HG02938 (cell line): ENCODE data around the gene DPAGT1.
"Not testable (repeated sequence)": the region's sequence is repeated elsewhere in the genome, so short reads cannot be mapped to it uniquely, and the experiment has no call there.

Experiments used
- ATAC-seq: cut with Tn5 transposase; IDR thresholded peaks from one replicate; pipeline ENCODE4 v1.9.1; 2021; ENCODE audit warnings: mild to moderate bottlenecking, moderate library complexity; ENCODE audit not compliant: unreplicated experiment

Gene DPAGT1

GRCh38 chr11:119062779-119063178, 38.9 kb downstream of the DPAGT1 start:
- ATAC-seq = no peak

- no peak for ATAC-seq
These were observed 40.4 kb downstream of the DPAGT1 start for GRCh38 chr11:119061256-119061655.

GRCh38 chr11:119059128-119059527, 42.5 kb downstream of the DPAGT1 start:
- not testable (repeated sequence) for ATAC-seq

GRCh38 chr11:119057000-119057769, 44.5 kb downstream of the DPAGT1 start, which contains the start of gene HYOU1:
Gene HYOU1, minus strand, starts transcription at chr11:119057205. Its CDS starts 1,045 bp downstream, at chr11:119056160.
- peak; percentile 84 for ATAC-seq

DNA sequence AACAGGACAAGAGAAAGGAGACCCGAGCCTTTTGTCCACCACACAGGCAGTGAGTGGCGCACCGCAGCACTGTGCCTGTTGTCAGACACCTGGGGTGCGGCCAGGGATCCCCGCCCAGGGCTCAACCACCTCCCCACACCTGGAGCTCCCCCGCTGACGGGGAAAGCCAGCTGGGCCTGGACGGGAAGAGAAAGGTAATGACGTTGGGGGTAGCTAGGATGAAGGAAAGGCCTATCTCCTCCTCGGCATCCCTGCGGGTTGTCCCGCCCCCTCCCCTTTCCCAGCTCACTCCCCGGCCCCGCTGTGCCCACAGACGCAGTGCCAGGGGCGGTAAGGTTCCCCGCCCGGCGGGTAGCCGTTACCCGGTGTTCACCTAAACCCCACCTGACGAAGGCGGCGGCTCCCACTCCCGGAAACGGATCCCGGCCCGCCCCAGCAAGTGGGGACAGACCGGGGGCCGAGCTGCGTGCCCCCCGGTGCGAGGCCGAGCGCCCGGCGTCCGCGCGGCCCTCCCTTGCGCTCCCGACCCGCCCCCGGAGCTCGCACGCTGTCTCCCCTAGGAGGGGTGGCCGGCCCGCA, 45.1 kb downstream of the DPAGT1 start:
- peak; percentile 11 for ATAC-seq

DNA sequence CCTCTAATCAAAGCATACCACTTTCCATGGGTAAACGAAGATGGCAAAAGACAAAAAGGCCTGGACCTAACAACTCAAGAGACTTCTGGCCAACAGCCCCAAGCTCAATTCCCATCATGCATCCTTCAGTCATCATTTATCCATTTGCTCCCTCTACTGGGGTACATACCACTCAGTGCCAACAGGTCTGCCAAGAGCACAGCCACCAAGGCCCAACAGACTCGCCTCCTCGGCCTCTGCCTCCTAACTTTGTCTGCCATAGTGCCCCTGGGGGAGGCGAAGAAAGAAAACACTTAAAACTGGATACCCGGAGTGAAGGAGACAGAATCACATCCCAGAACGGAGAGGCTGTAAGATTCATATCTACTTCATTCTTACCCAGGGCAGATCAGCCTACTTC, 45.8 kb downstream of the DPAGT1 start:
- ATAC-seq = no peak

DNA sequence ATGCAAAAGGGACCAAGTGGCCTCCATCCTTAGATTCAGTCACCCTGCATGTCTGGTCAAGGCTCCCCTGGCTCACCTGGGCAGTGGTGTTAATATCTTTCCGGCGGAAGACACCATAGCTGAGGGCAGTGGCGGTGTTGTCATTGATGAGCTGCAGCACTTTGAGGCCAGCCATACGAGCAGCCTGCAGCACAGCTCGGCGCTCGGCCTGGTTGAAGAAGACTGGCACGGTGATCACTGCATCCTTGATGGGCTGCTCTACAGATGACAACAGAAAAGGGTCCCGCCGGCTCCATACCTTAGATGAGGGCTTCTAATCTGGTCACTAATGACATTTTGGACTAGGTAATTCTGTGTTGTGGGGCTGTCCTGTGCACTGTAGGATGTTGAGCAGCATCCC, 47.2 kb downstream of the DPAGT1 start:
- no peak for ATAC-seq

DNA sequence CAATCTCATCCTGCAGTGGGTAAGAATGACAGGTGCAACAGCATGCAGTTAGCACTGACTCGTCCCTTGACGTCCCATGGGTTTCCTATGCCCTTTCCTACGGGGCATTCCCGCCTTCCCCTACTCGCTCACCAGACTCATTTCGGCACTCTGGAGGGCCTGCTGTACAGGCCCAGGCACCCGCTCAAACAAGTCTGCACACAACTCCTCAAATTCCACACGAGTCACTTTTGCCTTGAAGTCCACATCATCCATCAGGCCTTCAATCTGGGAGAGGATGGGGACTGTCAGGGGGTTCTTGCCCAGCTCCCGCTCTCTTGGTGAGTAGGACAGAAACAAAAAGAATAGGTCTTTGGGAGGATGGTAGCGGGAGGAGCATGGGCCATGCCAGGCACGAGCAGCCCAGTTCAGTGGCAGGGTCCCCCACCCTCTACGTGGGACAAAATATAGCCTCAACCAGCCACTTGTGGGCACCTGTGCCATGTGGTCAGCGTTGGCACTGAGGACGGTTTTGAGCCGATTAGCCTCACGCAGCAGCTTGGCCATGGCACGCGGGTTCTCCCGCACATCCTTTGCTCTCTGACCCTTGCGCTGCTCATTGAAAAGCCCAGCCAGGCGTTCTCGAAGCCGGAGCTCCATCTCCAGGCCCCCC, 49.4 kb downstream of the DPAGT1 start:
- ATAC-seq = no peak

GRCh38 chr11:119051440-119052162, 50.1 kb downstream of the DPAGT1 start:
- ATAC-seq = no peak

GRCh38 chr11:119049081-119049480, 52.6 kb downstream of the DPAGT1 start:
- ATAC-seq = no peak

GRCh38 chr11:119048644-119049043, 53.0 kb downstream of the DPAGT1 start:
- no peak for ATAC-seq

DNA sequence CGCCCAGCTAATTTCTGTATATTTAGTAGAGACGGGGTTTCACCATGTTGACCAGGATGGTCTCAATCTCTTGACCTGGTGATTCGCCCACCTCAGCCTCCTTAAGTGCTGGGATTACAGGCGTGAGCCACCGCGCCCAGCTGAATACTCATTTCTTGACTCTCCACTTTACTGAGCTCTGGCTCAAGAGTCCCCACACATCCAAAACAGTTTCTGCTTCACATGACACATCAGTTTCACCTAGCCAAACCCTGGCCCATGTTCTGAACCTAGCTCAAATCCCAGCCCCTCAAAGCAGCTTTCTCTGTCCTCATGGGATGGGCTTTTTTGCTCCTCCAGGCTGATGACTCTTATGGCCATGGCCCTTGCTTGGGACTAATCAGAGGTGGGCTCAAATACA, 54.4 kb downstream of the DPAGT1 start:
- ATAC-seq = no peak
